ENCODE data around the gene NELL2. TPM values are rescaled to one million over a fixed set of nuclear protein-coding genes. Genes with fewer than 3 reads are reported as not detected.

Gene NELL2
- total and polyA plus RNA-seq, 10 of the 15 experiments (the other 5 are each of a cell fraction or from before 2014, with no cell fraction given) = 0.27 to 2.3 (median 0.76) TPM

GRCh38 chr12:44881197-44881596, 5.1 kb upstream of the NELL2 start:
- no TSS peak for BruUV-seq (replicated peaks)
- ChIA-PET RAD21 (ENCODE audit: unreplicated experiment) (no interaction called here), CTCF (no interaction called here), SMC1A (ENCODE audit: uncharacterized antibody, unreplicated experiment) (no interaction called here), POLR2A (no interaction called here)
- Histone ChIP-seq H4K20me1 (ENCODE audit: control insufficient read depth, insufficient read depth) (no peaks in the 10 kb centered on the region), H3K36me3 (ENCODE audit: control insufficient read depth in 2 of 2, insufficient read depth in 2 of 2, low read length in 1 of 2) (no peaks in the 10 kb centered on the region), H3K27ac (ENCODE audit: control insufficient read depth, insufficient read depth) (no peak overlapping the region), H3K9ac (ENCODE audit: control insufficient read depth, insufficient read depth, low read length) (no peak overlapping the region), H3K9me3 (replicated peaks; ENCODE audit: control insufficient read depth, insufficient read depth, low read length) (no peaks in the 10 kb centered on the region), H3K79me2 (ENCODE audit: control insufficient read depth, insufficient read depth, low read length) (no peaks in the 10 kb centered on the region), H3K27me3 (replicated peaks in 1 of 2; ENCODE audit: control insufficient read depth in 2 of 2, insufficient read depth in 2 of 2, low read length in 1 of 2) (peaks cover 4 to 8% of the 10 kb centered on the region in 2 experiments), H3K4me3 (no peak overlapping the region), H3K4me2 (ENCODE audit: control insufficient read depth, insufficient read depth) (no peak overlapping the region), H2AFZ (ENCODE audit: control insufficient read depth, low read depth, low read length) (no peak overlapping the region), H3K4me1 (ENCODE audit: control insufficient read depth, insufficient read depth, low read length) (no peaks in the 10 kb centered on the region)
- no peak for FAIRE-seq
- ATAC-seq = no peak
- TF ChIP-seq HDGF (IDR thresholded peaks at IDR 0.05) (no peak), ASH2L (IDR thresholded peaks at IDR 0.05; ENCODE audit: borderline replicate concordance, low read depth) (no peak), MEF2B (IDR thresholded peaks at IDR 0.05; ENCODE audit: partially characterized antibody, poor library complexity, severe bottlenecking) (no peak), TCF12 (IDR thresholded peaks at IDR 0.05; ENCODE audit: low read depth, low read length) (no peak), SREBF1 (IDR thresholded peaks at IDR 0.05; ENCODE audit: low read length) (no peak), TCF7 (IDR thresholded peaks at IDR 0.05; ENCODE audit: borderline replicate concordance) (no peak), MYB (IDR thresholded peaks at IDR 0.05; ENCODE audit: borderline replicate concordance, low read depth, low read length) (no peak), SKIL (IDR thresholded peaks at IDR 0.05; ENCODE audit: low read depth, poor library complexity, severe bottlenecking) (no peak), BMI1 (IDR thresholded peaks at IDR 0.05; ENCODE audit: borderline replicate concordance) (no peak), SIN3A (IDR thresholded peaks at IDR 0.05; ENCODE audit: low read depth, low read length) (no peak), SIX5 (IDR thresholded peaks at IDR 0.05; ENCODE audit: low read depth, low read length, severe bottlenecking) (no peak), POLR2AphosphoS2 (IDR thresholded peaks at IDR 0.05; ENCODE audit: low read depth, low read length) (no peak), CTCF (IDR thresholded peaks at IDR 0.05 in 2 of 3, conservative IDR thresholded peaks at IDR 0.05 in 1 of 3; ENCODE audit: control insufficient read depth in 2 of 3, extremely low read depth in 1 of 3, insufficient read depth in 1 of 3, low read depth in 3 of 3, low read length in 3 of 3) (no peak)
- in situ Hi-C loops (cut with MboI) = no loop called here
- 6% methylated on average over 1 of the region's 1 CpG for WGBS (ENCODE audit: insufficient coverage, insufficient replicate concordance, low lambda C conversion rate, missing lambda C conversion rate)
- DNase-seq (ENCODE audit: low read depth, low spot score) = no peak
- intact Hi-C loops (cut with micrococcal nuclease; ENCODE audit: unreplicated experiment) = no loop called here
